GM21360 (cell line): Measurements from ENCODE around the gene LCLAT1.
"Not testable (repeated sequence)": the region's sequence is repeated elsewhere in the genome, so short reads cannot be mapped to it uniquely, and the experiment has no call there.

Source experiments
- ATAC-seq: cut with Tn5 transposase; IDR thresholded peaks from one replicate; pipeline ENCODE4 v1.9.1; 2021; ENCODE audit warnings: mild to moderate bottlenecking, moderate library complexity; ENCODE audit not compliant: unreplicated experiment

Gene LCLAT1

GRCh38 chr2:30453498-30453897 is 6.5 kb downstream of the LCLAT1 start:
- no peak for ATAC-seq

- ATAC-seq: no peak
Observed at GRCh38 chr2:30454571-30454970, 7.5 kb downstream of the LCLAT1 start.

- no peak for ATAC-seq
Observed at GRCh38 chr2:30455114-30455738, 8.2 kb downstream of the LCLAT1 start.

GRCh38 chr2:30456106-30456505 is 9.1 kb downstream of the LCLAT1 start:
- no peak for ATAC-seq

GRCh38 chr2:30456579-30456978 is 9.5 kb downstream of the LCLAT1 start:
- ATAC-seq: no peak

GRCh38 chr2:30457296-30457695 is 10.2 kb downstream of the LCLAT1 start:
- no peak for ATAC-seq

- no peak for ATAC-seq
Observed at GRCh38 chr2:30459140-30459539, 12.1 kb downstream of the LCLAT1 start.

- no peak for ATAC-seq
Observed at GRCh38 chr2:30462131-30462857, 15.2 kb downstream of the LCLAT1 start.

GRCh38 chr2:30463535-30463934 is 16.5 kb downstream of the LCLAT1 start:
- ATAC-seq: no peak

- no peak for ATAC-seq
Observed at GRCh38 chr2:30464544-30465170, 17.6 kb downstream of the LCLAT1 start.

GRCh38 chr2:30465171-30465545 is 18.1 kb downstream of the LCLAT1 start:
- ATAC-seq: no peak

GRCh38 chr2:30466216-30466615 is 19.2 kb downstream of the LCLAT1 start:
- ATAC-seq: no peak

GRCh38 chr2:30467062-30467826 is 20.2 kb downstream of the LCLAT1 start:
- not testable (repeated sequence) for ATAC-seq

GRCh38 chr2:30470426-30470825 is 23.4 kb downstream of the LCLAT1 start:
- no peak for ATAC-seq

GRCh38 chr2:30472326-30472725 is 25.3 kb downstream of the LCLAT1 start:
- no peak for ATAC-seq

- ATAC-seq: no peak
Observed at GRCh38 chr2:30475542-30475941, 28.5 kb downstream of the LCLAT1 start.

GRCh38 chr2:30476636-30477035 is 29.6 kb downstream of the LCLAT1 start:
- ATAC-seq: no peak

- ATAC-seq: no peak
Observed at GRCh38 chr2:30480703-30481322, 33.8 kb downstream of the LCLAT1 start.

- ATAC-seq: no peak
Observed at GRCh38 chr2:30481323-30481800, 34.3 kb downstream of the LCLAT1 start.

GRCh38 chr2:30482011-30482410 is 35.0 kb downstream of the LCLAT1 start:
- no peak for ATAC-seq

- ATAC-seq: no peak
Observed at GRCh38 chr2:30484145-30484544, 37.1 kb downstream of the LCLAT1 start.
